NCI-H1694 treated with DMSO at 0.1 percent for 48 hours (cell line): Measurements from ENCODE around the gene BRD4.

Source experiments
- DNase-seq: peaks from one replicate; lab custom pipeline; 2025; lab: John Stamatoyannopoulos, UW

BRD4 gene

GRCh38 chr19:15265214-15265849 is 67.0 kb downstream of the BRD4 start:
- DNase-seq: no peak

GRCh38 chr19:15264933-15265206 is 67.5 kb downstream of the BRD4 start:
- DNase-seq: no peak

DNA sequence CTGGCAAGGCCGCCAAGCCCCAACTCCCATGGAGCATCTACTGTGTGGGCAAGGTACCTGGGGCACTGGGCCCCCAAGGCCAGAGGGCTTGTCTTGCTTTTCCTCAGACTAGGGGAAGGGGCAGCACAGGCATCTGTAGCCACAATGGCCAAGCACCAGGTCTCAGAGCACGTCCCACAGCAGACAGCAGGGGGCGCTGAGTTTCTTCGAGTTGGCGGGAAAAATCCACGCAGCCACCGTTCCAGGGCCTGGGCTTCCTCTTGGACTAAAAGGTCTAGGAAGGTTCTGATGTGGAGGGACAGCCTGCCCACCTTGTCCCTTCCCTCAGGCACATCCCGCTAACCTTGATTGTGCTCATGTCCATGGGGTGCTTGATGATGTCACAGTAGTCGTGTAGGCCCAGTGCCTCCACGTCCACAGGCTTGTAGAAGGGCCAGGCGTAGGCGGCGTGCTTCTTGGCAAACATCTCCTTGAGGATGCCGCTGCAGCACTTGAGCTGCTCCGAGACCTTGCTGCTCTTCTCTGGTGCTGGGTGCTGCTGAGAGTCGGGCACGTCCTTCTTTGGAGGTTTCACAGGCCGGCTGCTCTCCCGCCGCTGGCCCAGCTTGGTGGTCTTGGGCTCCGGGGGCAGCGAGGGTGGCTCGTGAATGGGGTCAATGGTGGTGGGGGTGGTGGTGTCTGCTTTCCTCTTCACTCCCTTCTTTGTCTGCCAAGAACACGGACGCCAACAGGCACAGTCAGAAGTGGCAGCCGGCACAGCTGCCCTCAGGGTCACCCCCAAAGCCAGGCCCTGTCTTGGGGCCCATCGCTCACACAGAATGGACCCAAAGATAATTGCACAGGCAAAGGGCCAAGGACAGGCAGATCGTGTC is 68.0 kb downstream of the BRD4 start:
- peak; percentile 41 for DNase-seq

- no peak for DNase-seq
Observed at GRCh38 chr19:15263361-15263985, 68.9 kb downstream of the BRD4 start.

GRCh38 chr19:15262011-15262410 is 70.3 kb downstream of the BRD4 start:
- DNase-seq: no peak

DNA sequence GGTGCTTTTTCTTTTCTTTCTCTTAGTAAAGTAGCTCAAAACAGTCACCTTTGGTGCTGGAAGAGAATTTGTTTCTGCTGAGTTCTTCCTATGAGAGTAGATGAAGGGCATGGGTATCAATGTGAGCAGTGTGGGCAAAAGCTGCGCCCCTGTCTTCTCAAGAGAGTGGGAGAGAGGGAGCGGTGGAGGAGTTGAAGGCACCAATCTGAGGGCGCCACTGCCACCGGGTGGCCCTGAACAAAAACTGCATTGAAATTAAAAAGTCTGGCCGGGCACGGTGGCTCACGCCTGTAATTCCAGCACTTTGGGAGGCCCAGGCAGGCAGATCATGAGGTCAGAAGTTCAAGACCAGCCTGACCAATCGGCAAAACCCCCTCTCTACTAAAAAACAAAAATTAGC is 71.4 kb downstream of the BRD4 start:
- no peak for DNase-seq

- no peak for DNase-seq
Observed at GRCh38 chr19:15259907-15260306, 72.4 kb downstream of the BRD4 start.

DNA sequence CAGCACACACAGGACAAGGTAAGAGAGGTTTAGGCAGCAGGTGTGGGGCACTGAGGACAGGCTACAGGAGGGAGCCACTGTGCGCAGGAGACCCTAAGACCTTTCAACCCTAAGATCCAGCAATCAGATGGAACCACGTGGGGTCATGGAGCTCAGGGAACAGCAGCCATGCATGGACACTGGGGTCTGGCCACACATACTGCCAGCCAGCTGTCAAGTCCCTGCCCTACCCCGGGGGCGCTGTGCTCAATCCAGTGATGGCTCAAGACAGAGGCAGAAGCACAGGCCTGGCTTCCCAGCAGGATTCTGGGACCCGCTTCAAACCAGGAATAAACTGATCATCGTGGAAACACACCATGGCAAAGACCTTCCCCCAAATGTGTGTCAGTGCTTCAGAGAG is 74.6 kb downstream of the BRD4 start:
- DNase-seq: no peak

DNA sequence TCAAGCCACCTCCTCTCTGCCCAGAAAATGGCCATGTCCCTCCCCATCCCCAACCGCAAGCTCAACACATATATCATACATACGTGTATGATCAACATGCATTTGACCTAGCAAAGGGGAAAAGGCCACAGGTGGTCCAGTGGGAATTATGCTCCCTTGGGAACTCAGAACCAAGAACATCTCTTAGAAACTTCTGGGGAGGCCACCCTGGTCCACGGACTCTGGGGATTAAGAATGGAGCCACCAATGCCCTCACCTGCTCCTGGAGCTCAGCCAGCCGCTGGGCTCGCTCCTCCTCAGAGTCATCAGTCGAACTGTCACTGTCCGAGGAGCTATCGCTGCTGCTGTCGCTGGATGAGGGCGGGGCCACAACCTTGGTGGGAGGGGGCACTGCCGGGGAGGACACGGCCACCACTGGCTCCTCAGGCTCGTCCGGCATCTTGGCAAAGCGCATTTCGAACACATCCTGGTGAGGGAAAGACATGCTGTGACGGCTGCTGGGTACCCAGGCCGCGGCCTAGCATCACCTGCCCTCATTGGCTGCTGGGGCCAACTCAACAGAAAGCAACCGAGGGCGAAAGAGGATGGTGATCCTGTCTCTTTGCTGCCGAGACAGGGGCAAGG is 75.5 kb downstream of the BRD4 start:
- no peak for DNase-seq

DNA sequence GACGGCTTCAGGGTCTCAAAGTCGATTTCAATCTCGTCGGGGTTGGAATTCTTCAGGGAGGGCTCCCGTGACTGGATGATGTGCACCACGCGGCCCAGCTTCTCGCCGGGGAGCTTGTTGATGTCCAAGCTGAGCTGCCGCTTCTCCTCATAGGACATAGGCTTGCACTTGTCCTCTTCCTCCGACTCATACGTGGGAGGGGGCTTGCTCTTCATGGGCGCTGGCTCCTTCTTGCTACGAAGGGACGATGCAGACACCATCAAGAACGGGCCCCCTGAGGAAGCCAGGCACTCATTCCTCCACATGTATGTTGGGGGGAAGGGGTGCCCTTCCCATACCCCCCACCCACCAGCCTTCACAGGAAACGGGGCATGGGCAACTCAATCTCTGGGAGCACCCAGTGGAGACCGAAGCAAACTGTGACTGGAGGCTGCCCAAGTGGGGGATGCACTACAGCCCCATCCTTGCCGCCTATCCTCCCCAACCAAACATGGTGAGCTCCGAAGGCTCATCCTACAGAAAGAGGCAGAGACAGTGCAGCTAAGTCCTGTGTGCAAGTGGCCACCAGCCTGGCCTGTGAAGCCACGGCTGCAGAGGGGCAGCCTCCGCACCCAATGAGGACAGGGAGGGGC is 76.9 kb downstream of the BRD4 start:
- DNase-seq: no peak

DNA sequence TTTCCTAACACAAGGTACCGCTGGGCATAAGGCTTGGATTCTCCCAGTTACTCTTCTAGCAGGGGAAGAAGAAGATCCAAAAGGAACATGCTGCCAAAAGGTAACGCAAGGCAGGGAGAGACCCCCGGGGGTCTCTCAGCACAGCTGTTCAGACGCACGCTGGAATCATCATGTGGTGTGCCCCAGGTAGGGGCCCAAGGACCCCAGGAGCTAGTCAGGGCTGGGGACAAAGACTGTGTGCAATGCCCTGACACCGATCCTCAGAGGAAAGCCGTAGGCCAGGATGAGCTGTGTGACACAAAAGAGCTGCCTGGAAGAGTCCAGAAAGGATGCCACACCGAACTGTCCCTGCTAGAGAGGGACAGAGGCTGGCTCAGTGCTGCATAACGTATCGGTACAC is 77.8 kb downstream of the BRD4 start:
- no peak for DNase-seq

DNA sequence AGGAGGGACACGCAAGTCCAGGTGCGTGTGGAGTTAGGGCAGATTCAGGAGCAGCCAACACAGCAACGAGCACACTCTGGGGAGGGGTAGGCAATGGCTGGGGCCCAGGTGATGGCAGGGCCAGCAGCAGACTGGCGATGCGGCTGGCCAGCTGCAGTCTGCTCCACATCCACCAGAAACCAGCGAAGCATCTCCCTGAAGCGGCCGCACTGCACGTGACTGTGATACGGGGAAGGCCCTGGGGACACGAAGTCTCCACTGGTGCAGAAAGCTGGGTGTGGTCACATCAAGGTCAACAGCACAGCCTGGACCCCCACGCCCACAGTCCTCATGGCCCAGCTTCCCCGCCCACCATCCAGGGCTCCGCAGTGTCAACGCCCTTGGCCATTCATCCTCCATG is 78.8 kb downstream of the BRD4 start:
- DNase-seq: no peak

DNA sequence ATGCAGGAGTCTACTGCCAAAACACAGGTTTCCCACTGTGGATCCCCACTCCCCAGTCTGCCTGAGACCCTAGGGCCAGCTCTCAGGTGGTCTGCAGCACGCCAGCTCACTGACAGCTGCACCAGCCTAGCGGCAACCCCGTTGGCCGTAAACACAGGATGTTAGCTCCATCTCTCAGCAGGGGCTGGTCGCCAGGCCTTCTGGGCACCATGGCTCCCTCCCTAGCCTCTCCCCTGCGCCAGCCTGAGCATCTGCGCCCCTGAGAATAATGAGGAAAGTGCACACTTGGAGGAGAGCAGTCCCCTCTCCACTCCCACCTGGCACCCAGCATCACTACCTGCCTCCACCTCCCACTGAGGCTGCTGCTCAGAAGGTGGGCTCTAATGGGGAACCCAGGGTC is 79.3 kb downstream of the BRD4 start:
- peak; percentile 49 for DNase-seq

GRCh38 chr19:15252398-15253018 is 79.8 kb downstream of the BRD4 start:
- DNase-seq: peak; percentile 35

GRCh38 chr19:15251749-15252397 is 80.5 kb downstream of the BRD4 start:
- no peak for DNase-seq

GRCh38 chr19:15251010-15251748 is 81.2 kb downstream of the BRD4 start:
- DNase-seq: no peak

DNA sequence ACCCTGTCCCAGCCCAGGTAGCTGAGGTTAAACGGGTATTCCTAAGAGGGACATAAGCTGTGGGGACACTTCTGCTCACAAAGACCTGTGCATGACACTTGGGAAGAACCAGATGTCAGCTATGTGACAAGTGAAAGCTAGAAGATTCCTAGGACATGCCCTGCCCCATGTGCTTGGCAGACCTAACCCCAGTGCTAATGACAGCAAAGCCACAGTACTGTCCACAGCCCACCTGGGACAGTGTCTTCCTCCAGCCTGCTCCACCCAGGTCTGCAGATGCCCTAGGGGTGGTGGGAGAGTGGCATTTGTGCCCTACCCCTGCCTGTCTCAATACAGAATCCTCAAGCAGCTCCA is 81.7 kb downstream of the BRD4 start:
- no peak for DNase-seq

- no peak for DNase-seq
Observed at GRCh38 chr19:15249972-15250639, 82.2 kb downstream of the BRD4 start.

- DNase-seq: no peak
Observed at GRCh38 chr19:15249528-15249874, 82.8 kb downstream of the BRD4 start.
